IMR-90 (cell line): ENCODE measurements around the gene IL22. TPM values are rescaled to one million over a fixed set of nuclear protein-coding genes. Genes with fewer than 3 reads are reported as not detected.
A peak's percentile ranks its signal among the peaks of the same experiment; 100 is the strongest.

Experiments used
- ATAC-seq: fragments of 200-7000 bp; cut with Tn5 transposase; 2 replicates; pipeline ENCODE4 v1.9.1; 2020; ENCODE audit warnings: low read depth, mild to moderate bottlenecking, moderate library complexity
- BruUV-seq: library from RNA; stranded (reverse); fragments of 400-500 nt; replicated peaks from 2 replicates; lab custom pipeline; 2021; lab: Mats Ljungman, UMichigan
- CTCF ChIA-PET: fragments of 300-600 bp; formaldehyde crosslinking; extraction: SDS; loops from one replicate; lab custom pipeline; 2021; ENCODE audit warnings: antibody characterized with exemption; lab: Yijun Ruan, JAX
- POLR2A ChIA-PET: fragments of 300-600 bp; sonication (Branson Sonifier 250); formaldehyde crosslinking; loops from one replicate; lab custom pipeline; 2022; ENCODE audit warnings: antibody characterized with exemption; ENCODE audit not compliant: unreplicated experiment; lab: Charles Lee
- DNase-seq: peaks from one replicate; pipeline ENCODE4 v3.0.0; 2013
- H2AFZ ChIP-seq: replicated peaks from 2 replicates; pipeline ENCODE3; 2013; ENCODE audit warnings: low read length, mild to moderate bottlenecking; ENCODE audit not compliant: poor library complexity
- H2AK5ac ChIP-seq: 2 replicates; pipeline ENCODE4 v1.6.1; 2013; ENCODE audit warnings: low read depth, low read length, inconsistent platforms
- H2AK9ac ChIP-seq: replicated peaks from 2 replicates; pipeline ENCODE3; 2013; ENCODE audit warnings: mild to moderate bottlenecking, low read depth, low read length, moderate library complexity; ENCODE audit not compliant: poor library complexity
- H2BK120ac ChIP-seq: 2 replicates; pipeline ENCODE4 v1.6.1; 2013; ENCODE audit warnings: low read depth, low read length, inconsistent platforms
- H2BK15ac ChIP-seq: 3 replicates; pipeline ENCODE4 v1.6.1; 2013; ENCODE audit warnings: low read depth, low read length, inconsistent platforms
- H2BK20ac ChIP-seq: 2 replicates; pipeline ENCODE4 v1.6.1; 2013; ENCODE audit warnings: low read depth, mild to moderate bottlenecking, inconsistent platforms, low read length, moderate library complexity
- H2BK5ac ChIP-seq: 2 replicates; pipeline ENCODE4 v1.6.1; 2013; ENCODE audit warnings: mild to moderate bottlenecking, low read depth, low read length, inconsistent platforms; ENCODE audit not compliant: poor library complexity, severe bottlenecking
- H3K14ac ChIP-seq: replicated peaks from 2 replicates; pipeline ENCODE4 v1.6.1; 2013; ENCODE audit warnings: low read depth, low read length, inconsistent platforms
- H3K18ac ChIP-seq: 2 replicates; pipeline ENCODE4 v1.6.1; 2013; ENCODE audit warnings: low read depth, low read length, control low read depth
- H3K23ac ChIP-seq: 2 replicates; pipeline ENCODE4 v1.6.1; 2013; ENCODE audit warnings: low read depth, low read length, inconsistent platforms
- H3K27ac ChIP-seq: 2 replicates; pipeline ENCODE4 v1.5.1; 2013; ENCODE audit warnings: mild to moderate bottlenecking, control low read depth, low read length; ENCODE audit not compliant: insufficient read depth
- H3K27me3 ChIP-seq: 2 replicates; pipeline ENCODE4 v1.6.1; 2013; ENCODE audit warnings: low read length; ENCODE audit not compliant: control insufficient read depth, insufficient read depth
- H3K36me3 ChIP-seq: 2 replicates; pipeline ENCODE4 v1.6.1; 2013; ENCODE audit warnings: low read length, mixed read lengths; ENCODE audit not compliant: control insufficient read depth, insufficient read depth
- H3K4ac ChIP-seq: 2 replicates; pipeline ENCODE4 v1.6.1; 2013; ENCODE audit warnings: low read depth, low read length, inconsistent platforms
- H3K4me1 ChIP-seq: 2 replicates; pipeline ENCODE4 v1.6.1; 2013; ENCODE audit warnings: low read length, mixed read lengths; ENCODE audit not compliant: control insufficient read depth, insufficient read depth
- H3K4me2 ChIP-seq: 2 replicates; pipeline ENCODE4 v1.6.1; 2013; ENCODE audit warnings: low read depth, mild to moderate bottlenecking, control low read depth, low read length, moderate library complexity
- H3K4me3 ChIP-seq: 2 replicates; pipeline ENCODE4 v1.5.1; 2013; ENCODE audit warnings: low read depth, mild to moderate bottlenecking, control low read depth, low read length, moderate library complexity; ENCODE audit not compliant: insufficient read depth
- H3K56ac ChIP-seq: 2 replicates; pipeline ENCODE4 v1.6.1; 2013; ENCODE audit warnings: low read length, inconsistent platforms; ENCODE audit not compliant: insufficient read depth; ENCODE audit errors: extremely low read depth
- H3K79me1 ChIP-seq, 2 experiments: 2 replicates each; pipeline ENCODE4 v1.6.1; 2013; ENCODE audit warnings: low read length in 2 of 2, inconsistent platforms in 1 of 2, low read depth in 1 of 2
- H3K9ac ChIP-seq: 2 replicates; pipeline ENCODE4 v1.6.1; 2013; ENCODE audit warnings: low read depth, low read length, control low read depth
- H3K9me1 ChIP-seq: 2 replicates; pipeline ENCODE4 v1.6.1; 2013; ENCODE audit warnings: low read length, inconsistent platforms; ENCODE audit not compliant: insufficient read depth
- H3K9me3 ChIP-seq: 2 replicates; pipeline ENCODE4 v1.6.1; 2013; ENCODE audit warnings: low read length; ENCODE audit not compliant: control insufficient read depth, insufficient read depth
- H4K20me1 ChIP-seq: 2 replicates; pipeline ENCODE4 v1.6.1; 2013; ENCODE audit warnings: low read length, inconsistent platforms; ENCODE audit not compliant: insufficient read depth
- H4K5ac ChIP-seq: 2 replicates; pipeline ENCODE4 v1.6.1; 2013; ENCODE audit warnings: mild to moderate bottlenecking, low read depth, low read length, control low read depth
- H4K8ac ChIP-seq, 2 experiments: 2 replicates each; pipeline ENCODE4 v1.6.1; 2013; ENCODE audit warnings: low read depth in 2 of 2, low read length in 2 of 2, control low read depth in 1 of 2, inconsistent platforms in 1 of 2
- H4K91ac ChIP-seq: 2 replicates; pipeline ENCODE4 v1.6.1; 2013; ENCODE audit warnings: low read depth, low read length, inconsistent platforms; ENCODE audit not compliant: insufficient read depth
- BHLHE40 ChIP-seq: fragments of 150-350 bp; IDR thresholded peaks from 2 replicates; pipeline ENCODE4 v1.6.1; 2016; ENCODE audit warnings: mild to moderate bottlenecking, low read depth, low read length
- WGBS, 2 experiments: methylation state at CpG; one replicate each; pipeline versions ENCODE4 v1.1.5 to v1.1.7; 2013; ENCODE audit warnings: missing lambda C conversion rate in 2 of 2; ENCODE audit not compliant: insufficient read length in 1 of 2; ENCODE audit errors: extremely low coverage in 2 of 2; 5-methylcytosine and 5-hydroxymethylcytosine counted together
- dilution Hi-C: fragments of 300-500 bp; cut with HindIII; formaldehyde crosslinking; loops from one replicate; pipeline ENCODE4 v1.14.3; 2018; ENCODE audit warnings: low sequenced_read_pairs; ENCODE audit not compliant: unreplicated experiment
- in situ Hi-C: fragments of 300-500 bp; cut with MboI; formaldehyde crosslinking; loops from 3 replicates; pipeline ENCODE4 v1.14.3; 2019; ENCODE audit warnings: low sequenced_read_pairs, inconsistent platforms, mixed read lengths
- intact Hi-C: fragments of 100-400 bp; cut with micrococcal nuclease; formaldehyde crosslinking; loops from 2 replicates; pipeline ENCODE4 v1.10.0; 2022
- polyA plus RNA-seq, 3 experiments: library from polyadenylated mRNA; depleted of rRNA; stranded (reverse); fragments of >200 nt; gene quantifications; 2 replicates each; pipeline ENCODE4 v1.2.3, GENCODE V29; 2012; ENCODE audit warnings: low replicate concordance in 1 of 3
- total RNA-seq: library from RNA; depleted of rRNA; stranded (reverse); fragments of >200 nt; gene quantifications from 2 replicates; pipeline ENCODE4 v1.2.3, GENCODE V29; 2012

Gene IL22
- total and polyA plus RNA-seq, 2 of the 4 experiments (the other 2 are of a cell fraction) = not detected

DNA sequence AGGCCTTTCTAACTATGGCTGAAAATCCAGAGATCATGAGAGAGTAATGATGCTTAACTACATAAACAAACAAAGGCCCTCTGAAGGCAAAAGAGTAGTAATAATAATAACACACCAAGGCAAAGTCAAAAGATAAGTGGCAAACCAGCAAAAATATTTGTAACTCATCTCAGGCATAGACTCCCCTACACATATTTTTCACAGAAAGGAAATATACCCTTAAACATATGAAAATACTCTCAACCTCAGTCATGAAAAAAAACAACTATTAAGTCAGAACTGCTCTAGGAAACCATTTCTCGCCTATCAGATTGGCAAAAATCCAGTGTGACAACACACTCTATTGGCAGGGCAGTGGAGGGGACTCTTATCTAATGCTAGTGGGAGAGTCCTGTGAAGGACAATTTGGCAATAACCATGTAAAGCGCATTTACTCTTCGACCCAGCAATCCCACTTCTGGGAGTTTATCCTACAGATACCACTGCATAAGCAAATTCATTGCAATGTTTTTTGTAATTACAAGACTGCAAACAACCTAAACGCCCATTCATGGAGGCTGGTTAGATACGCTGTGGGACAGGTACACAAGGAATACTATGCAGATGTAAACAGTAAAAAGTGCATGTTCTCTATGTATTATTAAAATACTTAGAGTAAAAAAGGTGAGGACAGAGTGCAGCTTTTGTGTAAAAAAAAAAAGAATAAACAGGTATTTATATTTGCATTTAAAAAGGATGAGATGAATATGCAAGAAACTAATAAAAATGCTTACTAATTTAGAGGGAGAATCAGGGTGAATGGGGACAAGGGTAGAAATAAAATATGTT, 26.0 kb upstream of the IL22 start:
- CTCF ChIA-PET = no interaction called here
- Histone ChIP-seq H2AK9ac (no peak overlapping the region), H4K20me1 (no peaks in the 10 kb centered on the region), H2AFZ (no peak overlapping the region), H3K9ac (no peak overlapping the region), H3K14ac (no peak overlapping the region), H2BK20ac (no peak overlapping the region), H3K27ac (no peak overlapping the region), H3K9me3 (no peaks in the 10 kb centered on the region), H2AK5ac (no peak overlapping the region), H3K9me1 (no peaks in the 10 kb centered on the region), H3K4me3 (no peak overlapping the region), H3K18ac (no peak overlapping the region), H2BK120ac (no peak overlapping the region), H3K27me3 (no peaks in the 10 kb centered on the region), H3K4me1 (no peaks in the 10 kb centered on the region), H4K91ac (no peak overlapping the region), H3K23ac (no peak overlapping the region), H4K5ac (no peak overlapping the region), H4K8ac (no peak overlapping the region), H3K56ac (no peak overlapping the region), H2BK5ac (no peak overlapping the region), H3K4ac (no peak overlapping the region), H3K79me1 (no peaks in the 10 kb centered on the region), H3K4me2 (no peak overlapping the region), H2BK15ac (no peak overlapping the region), H3K36me3 (no peaks in the 10 kb centered on the region)
- dilution Hi-C loops (no loop called here), intact Hi-C loops (loop anchor here (2.0 kb wide), 1 partner anchor 39 kb away; no protein-coding TSS in a partner anchor), in situ Hi-C loops (no loop called here)
- POLR2A ChIA-PET = no interaction called here
- ATAC-seq (peak; percentile 40; the same call in 1 of the 2 replicates), DNase-seq (peak; percentile 28)
- no peak for TF ChIP-seq BHLHE40
- BruUV-seq = no TSS peak
- no CpG with 5 or more reads among the region's 5 CpGs for WGBS, 2 experiments
